GM12864 (cell line): ENCODE data around the gene C8A.

Experiments
- DNase-seq: peaks from one replicate; pipeline ENCODE4 v3.0.0-alpha.2; 2011; ENCODE audit warnings: low read depth
- H3K4me3 ChIP-seq: 2 replicates; pipeline ENCODE4 v1.5.1; 2011; ENCODE audit warnings: mild to moderate bottlenecking, low read depth, low read length, control low read depth
- TF ChIP-seq, protein P1 (sequence below): IDR thresholded peaks from 2 replicates; pipeline ENCODE4 v1.5.1; 2011; ENCODE audit warnings: low read depth, mild to moderate bottlenecking, moderate library complexity, low read length, control low read depth, inconsistent platforms; ENCODE audit errors: missing control alignments

The C8A gene

DNA sequence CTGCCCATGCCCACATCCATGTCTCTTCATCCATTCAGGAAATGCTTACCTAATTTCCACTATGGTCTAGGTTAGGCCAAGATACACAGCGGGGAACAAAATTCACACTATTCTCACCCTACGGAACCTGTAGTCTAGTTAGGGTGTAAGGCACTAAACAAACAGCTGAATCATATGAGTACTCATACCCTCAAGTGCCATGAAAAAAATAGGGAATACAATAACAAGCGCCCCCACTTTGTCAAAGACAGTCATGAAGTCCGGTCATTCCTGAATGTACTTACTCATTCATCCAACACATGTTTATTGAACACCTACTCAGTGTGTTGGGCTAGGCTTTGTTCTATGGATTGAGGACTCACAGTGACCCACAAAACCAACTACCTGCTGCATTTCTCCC, 29.2 kb upstream of the C8A start:
- H3K4me3 ChIP-seq = no peak overlapping the region
- TF ChIP-seq, protein P1, sequence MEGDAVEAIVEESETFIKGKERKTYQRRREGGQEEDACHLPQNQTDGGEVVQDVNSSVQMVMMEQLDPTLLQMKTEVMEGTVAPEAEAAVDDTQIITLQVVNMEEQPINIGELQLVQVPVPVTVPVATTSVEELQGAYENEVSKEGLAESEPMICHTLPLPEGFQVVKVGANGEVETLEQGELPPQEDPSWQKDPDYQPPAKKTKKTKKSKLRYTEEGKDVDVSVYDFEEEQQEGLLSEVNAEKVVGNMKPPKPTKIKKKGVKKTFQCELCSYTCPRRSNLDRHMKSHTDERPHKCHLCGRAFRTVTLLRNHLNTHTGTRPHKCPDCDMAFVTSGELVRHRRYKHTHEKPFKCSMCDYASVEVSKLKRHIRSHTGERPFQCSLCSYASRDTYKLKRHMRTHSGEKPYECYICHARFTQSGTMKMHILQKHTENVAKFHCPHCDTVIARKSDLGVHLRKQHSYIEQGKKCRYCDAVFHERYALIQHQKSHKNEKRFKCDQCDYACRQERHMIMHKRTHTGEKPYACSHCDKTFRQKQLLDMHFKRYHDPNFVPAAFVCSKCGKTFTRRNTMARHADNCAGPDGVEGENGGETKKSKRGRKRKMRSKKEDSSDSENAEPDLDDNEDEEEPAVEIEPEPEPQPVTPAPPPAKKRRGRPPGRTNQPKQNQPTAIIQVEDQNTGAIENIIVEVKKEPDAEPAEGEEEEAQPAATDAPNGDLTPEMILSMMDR = no peak
- DNase-seq = no peak

DNA sequence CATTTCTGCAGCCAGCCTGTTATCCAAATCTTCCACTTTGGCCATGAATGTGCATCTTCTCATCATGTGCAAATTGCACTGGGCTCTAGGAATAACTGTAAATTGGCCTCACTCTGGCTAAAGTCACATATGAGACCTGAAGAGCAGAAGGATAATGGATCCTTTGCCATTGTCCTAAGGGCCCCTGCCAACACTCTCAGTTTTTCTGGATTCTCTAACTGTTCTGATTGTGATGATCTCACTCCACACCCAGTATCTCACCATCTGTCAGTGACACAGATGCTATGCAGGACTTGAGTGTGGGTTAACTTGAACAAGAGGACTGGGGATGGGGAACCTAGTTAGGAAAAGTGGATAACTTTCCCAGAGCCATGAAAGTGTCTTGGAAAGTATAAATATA, 26.9 kb upstream of the C8A start:
- DNase-seq = no peak
- TF ChIP-seq, protein P1 = no peak
- no peak overlapping the region for H3K4me3 ChIP-seq

DNA sequence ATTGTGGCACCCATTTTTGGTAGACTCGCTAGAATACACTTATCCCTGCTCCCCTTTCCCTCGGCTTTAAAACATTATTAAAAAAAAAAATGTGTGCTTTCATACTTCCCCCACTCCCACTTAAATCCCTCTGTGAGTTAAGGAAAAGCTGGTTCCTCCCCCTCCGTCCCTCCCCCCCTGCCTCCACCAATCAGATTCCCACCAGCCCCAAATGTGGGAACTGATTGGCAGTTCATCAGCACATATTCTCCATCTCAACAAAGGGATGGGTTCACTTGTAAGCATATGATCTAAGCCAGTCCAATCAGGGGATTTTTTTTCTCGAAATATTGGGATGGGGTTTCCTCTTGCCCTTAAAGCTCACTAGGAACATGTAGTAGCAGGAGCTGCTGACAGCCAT, 24.5 kb upstream of the C8A start:
- TF ChIP-seq, protein P1 = no peak
- DNase-seq = no peak
- H3K4me3 ChIP-seq = no peak overlapping the region

DNA sequence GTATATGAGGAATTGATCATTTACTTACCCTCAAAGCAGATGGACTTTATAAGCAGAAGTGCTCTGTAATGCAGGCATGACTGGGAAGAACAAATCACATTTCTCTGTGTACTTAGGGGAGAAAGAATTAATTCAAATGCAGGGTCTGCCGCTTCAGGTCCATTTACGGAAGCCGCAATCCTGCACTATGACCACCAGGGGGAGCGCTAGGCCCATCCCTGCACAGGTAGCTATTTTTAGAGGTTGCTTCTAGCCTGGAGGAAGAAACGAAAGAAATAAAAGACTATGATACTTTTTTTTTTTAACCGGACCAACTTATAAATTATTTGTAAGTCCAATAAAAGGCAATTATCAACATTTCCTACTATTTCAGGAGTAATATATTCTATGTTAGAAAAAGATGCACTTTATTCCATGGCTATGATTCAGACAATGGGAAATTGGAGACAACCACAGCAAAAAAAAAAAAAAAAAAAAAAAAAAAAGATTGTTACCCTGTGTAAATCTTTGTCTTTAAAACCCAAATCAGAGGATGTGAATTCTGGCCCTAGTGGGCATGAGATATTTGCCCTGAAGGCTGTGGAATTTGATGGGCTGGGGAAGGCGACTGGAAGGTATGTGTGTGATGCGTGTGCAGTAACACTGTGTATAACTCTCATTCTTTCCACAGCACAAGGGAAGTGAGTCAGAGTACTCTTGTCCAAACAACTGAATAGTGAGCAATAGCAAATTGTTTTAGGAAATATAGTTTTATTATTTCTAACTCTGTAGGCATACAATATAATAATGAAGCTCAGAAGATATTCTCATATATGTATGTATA, 22.5 kb upstream of the C8A start:
- TF ChIP-seq, protein P1 = peak; percentile 87
- no peak overlapping the region for H3K4me3 ChIP-seq
- DNase-seq = peak; percentile 8

DNA sequence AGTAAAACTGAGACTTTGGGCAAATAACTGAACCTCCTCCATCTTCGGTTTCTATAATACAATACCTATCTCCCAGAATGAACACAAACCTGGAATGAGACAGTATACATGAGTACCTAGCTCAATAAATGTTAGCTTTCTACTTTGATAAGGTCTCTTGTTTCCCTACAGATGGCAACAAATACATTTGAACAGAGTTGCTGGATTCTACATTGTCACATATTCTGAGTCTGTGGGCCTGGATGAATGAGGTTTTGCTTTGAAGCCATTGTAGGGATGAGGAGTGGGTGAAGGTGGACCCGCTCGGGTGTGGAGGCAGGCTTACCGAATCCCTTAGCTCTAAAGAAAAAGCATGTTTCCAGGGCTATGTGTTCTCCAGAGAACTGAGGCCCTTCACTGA, 21.5 kb upstream of the C8A start:
- TF ChIP-seq, protein P1 = no peak
- no peak for DNase-seq
- no peak overlapping the region for H3K4me3 ChIP-seq

DNA sequence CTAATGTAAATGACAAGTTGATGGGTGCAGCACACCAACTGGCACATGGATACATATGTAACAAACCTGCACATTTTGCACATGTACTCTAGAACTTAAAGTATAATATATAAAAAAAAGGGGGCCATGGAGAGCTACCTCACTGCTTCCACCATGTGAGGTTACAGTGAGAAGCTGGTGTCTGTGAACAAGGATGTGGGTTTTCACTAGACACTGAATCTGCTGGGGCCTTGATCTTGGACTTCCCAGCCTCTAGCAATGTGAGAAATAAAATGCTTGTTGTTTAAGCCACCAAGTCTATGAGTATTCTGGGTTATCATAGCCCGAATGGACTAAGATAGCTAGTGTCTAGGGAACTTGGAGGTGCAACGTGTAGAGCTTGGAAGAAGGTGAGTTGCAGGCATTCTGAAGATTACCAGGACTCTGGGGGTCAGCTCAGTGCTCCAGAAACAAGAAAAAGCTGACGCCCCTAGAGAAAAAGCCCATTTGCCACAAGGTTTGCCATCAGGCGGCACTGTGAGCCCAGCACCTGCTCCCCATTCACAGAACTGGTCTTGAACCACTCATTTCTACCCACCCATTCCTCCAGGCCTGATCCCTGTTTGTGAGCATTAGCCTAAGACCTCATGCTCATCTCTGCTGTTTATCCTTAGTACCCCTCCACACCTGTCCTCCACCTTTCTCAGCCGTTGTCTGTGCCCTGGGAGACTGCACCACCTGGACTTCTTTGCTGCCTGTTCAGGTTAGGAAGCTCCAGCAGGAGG, 20.3 kb upstream of the C8A start:
- no peak overlapping the region for H3K4me3 ChIP-seq
- TF ChIP-seq, protein P1 = no peak
- no peak for DNase-seq
